Measurements from ENCODE around the gene GPD1.
"Not testable (repeated sequence)": the region's sequence is repeated elsewhere in the genome, so short reads cannot be mapped to it uniquely, and the experiment has no call there.

The GPD1 gene

DNA sequence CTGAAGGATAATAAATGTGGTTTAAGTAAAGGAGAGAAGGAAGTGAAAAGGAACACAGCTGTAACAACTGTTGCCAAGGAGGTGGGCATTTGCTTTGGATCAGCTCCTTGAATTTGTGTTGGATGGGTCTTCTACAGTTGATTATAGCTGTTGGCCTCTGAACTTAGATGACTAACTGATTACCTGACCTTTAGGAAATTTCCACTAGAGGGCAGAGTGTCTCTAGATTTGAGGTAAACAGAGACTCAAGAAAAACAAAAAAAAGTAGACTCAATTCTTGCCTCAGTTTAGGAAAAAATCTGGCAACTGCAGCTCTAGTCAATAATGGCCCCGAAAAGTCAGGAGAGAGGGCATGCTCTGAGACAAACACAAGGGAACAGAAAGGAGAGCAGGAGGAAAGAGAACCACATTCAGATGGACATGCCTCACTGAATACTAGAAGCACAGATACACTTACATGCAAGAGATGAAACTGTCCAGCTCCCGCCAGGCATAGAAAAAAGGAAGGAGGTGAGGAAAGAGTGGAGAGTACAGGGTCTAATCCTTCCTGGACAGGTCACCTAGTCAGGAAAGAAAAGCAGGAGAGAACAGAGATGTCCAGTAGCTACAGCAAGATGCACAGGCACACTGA is 28.8 kb downstream of the GPD1 start:
- no peak for DNase-seq

DNA sequence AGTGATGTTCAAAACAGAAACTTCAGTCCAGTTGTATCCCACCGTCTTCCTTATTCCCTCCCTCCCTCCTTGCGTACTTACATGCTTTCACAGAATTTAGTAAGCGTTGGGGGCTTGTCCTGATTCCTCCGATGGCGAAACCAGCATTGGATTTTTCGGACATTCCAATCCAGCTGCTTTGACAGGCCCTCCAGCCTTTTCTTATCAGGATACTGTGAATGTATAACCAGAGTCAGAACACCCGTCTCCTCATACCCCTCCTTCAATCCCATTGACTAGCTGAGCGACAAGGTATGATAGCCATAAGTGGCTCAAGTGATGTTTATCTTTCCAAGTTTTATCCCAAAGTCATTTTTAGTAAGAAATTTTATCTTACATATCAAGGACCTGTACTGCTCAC is 39.2 kb downstream of the GPD1 start:
- DNase-seq: no peak

DNA sequence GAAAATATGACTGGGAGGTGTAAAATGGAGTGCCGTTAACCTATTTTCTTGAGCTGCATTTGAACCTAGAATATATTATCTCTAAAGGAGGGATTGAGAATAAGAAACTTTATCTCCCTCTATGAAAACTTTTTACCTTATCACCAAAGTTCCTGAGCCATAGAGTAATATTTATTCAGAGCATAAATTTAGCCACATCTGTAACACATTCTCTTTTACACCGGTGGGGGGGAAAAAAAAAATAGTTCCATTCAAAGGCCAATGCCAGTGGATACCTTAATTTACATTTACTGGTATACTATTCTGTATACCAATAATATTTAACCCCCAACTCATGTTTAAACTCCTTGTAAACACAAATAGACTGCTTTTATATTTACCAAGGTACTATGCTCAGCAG is 41.6 kb downstream of the GPD1 start:
- DNase-seq: no peak

DNA sequence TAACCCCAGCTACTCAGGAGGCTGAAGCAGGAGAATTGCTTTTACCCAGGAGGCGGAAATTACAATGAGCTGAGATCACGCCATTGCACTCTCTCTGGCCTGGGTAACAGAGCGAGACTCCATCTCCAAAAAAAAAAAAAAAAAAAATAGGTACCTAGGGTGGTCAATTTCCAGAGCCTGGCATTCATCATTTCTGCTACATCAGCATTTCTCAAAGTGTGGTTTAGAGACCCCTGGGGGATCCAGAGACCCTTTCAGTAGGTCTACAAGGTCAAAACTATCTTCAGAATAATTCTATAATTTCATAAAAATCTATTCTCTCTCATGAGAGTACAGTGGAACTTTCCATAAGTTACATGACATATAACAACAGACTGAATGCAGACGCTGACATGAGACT is 43.5 kb downstream of the GPD1 start:
- no peak for DNase-seq

DNA sequence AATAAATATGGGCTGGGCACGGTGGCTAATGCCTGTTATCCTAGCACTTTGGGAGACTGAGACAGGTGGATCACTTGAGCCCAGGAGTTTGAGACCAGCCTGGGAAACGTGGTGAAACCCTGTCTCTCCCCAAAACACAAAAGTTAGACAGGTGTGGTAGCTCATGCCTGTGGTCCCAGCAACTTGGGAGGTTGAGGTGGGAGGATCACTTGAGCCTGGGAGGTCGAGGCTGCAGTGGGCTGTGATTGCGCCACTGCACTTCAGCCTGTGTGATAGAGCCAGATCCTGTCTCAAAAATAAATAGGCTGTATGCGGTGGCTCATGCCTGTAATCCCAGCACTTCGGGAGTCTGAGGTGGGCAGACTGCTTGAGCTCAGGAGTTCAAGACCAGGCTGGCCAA is 44.2 kb downstream of the GPD1 start:
- DNase-seq: not testable (repeated sequence)

DNA sequence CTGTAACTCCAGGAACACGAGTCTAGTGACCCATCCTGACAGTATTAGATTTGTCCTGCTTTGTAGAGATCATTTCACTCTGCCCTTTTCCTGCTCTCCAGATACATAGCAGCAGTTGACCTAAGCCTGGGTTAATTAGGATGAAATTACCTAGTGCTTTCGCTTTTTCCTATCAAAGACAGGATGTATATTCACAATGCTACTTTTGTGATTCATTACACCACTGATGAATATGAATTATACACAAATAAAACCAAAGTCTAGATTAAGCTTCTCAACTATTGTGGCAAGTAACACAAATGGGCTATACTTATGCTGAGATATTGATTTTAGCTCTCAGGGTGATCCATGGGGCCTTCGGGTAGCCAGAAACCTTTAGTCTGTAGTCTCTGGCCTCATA is 45.5 kb downstream of the GPD1 start:
- DNase-seq: no peak

DNA sequence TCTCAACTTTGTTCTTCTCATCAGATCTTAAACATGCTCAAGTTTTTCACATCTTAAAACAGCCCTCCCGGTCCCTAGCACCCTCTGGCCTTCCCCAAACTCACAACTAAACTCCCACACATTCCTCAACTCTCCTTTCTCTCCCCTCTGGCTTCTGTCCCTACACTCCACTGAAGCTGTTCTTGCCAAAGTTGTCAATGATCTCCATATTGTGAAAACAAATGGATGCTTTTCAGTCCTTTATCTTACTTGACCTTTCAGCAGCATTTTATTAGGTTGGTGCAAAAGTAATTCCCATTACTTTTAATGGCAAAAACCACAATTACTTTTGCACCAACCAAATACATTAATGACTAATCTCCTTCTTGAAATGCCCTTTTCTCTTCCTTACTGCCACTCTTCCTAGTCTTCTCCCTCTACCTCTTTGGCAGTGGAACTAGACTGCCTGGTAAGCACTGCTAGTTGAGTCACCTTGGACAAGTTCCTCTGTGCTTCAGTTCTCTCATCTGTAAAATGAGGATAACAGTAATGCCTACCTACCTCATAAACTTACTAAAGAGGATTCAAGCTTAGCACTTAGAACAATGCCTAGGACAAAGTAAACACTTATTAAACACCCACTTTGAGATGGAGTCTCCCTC is 47.4 kb downstream of the GPD1 start:
- no peak for DNase-seq

DNA sequence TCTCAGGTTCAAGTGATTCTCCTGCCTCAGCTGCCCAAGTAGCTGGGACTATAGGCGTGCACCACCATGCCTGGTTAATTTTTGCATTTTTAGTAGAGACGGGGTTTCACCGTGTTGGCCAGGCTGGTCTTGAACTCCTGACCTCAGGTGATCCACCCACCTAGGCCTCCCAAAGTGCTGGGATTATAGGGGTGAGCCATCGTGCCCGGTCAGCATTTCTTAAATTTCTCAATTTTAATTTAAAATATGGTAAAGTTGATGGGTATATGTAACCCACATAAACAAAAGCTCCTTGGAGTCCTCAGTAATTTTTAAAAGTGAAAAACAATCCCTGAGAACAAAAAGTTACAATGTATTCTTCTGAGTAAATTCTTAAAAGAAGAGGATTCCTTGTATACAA is 51.1 kb downstream of the GPD1 start:
- DNase-seq: not testable (repeated sequence)

DNA sequence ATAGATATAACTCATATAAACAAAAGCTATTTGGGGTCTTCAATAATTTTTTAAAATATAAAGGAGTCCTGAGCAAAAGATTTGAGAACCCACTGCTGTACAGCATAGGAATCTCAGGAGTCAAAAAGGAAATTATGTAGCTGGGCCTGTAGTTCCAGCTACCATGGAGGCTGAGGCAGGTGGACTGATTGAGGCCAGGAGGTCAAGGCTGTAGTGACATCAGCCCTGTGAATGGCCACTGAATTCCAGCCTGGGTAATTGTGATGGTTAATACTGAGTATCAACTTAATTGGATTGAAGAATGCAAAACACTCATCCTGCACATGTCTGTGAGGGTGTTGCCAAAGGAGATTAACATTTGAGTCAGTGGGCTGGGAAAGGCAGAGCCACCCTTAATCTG is 52.8 kb downstream of the GPD1 start:
- no peak for DNase-seq

DNA sequence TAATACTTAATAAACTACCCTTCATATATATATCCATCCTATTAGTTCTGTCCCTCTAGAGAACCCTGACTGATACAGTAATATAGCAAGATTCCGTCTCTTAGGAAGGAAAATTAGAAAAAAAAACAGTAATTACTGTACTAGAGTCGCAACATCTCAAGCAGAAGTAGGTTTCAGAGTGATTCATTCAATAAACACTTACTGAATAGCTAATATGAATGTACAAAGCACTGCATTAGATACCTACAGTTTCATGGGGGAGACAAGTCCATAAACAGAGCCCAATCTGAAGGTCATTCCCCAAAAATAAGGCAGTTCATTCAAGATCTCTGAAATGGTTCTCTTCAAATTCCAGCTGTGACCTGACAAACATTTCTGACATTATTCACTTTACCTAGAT is 53.5 kb downstream of the GPD1 start:
- DNase-seq: no peak

DNA sequence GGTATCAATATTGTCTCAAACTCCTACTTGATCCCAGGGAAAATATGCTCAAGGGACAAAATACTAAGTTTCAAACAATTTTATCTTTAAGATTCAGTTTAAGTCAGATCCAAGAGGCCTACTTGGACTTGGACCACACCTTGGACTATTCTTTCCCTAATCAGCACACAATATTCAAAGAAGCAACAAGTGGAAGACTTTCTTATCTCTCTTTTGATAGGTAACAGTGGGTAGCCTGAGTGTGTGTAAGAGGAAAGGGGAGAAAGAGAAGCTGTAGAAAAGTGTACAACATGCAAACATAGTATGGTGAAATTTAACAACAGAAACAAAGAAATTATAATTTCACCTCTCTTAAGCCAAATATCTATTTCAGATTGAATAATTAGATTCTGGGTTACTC is 56.8 kb downstream of the GPD1 start:
- DNase-seq: no peak

Data from stimulated activated CD4-positive, alpha-beta T cell treated with anti-CD3 and anti-CD28 coated beads, Interleukin-12 subunit alpha, Interleukin-12 subunit beta, amount 100 ng/mL, for 4 hours (primary cell).